AG10803 (cell line): ENCODE results near the gene PROM1.

Source experiments
- DNase-seq: peaks from one replicate; pipeline ENCODE4 v3.0.0; 2010; ENCODE audit warnings: low read depth
- H3K4me3 ChIP-seq: 2 replicates; pipeline ENCODE4 v1.5.1; 2011; ENCODE audit warnings: mild to moderate bottlenecking, low read length, control low read depth
- TF ChIP-seq, protein P1 (sequence below): conservative IDR thresholded peaks from 2 replicates; pipeline ENCODE4 v1.5.1; 2011; ENCODE audit warnings: mild to moderate bottlenecking, low read length, control low read depth, inconsistent platforms

The PROM1 gene

DNA sequence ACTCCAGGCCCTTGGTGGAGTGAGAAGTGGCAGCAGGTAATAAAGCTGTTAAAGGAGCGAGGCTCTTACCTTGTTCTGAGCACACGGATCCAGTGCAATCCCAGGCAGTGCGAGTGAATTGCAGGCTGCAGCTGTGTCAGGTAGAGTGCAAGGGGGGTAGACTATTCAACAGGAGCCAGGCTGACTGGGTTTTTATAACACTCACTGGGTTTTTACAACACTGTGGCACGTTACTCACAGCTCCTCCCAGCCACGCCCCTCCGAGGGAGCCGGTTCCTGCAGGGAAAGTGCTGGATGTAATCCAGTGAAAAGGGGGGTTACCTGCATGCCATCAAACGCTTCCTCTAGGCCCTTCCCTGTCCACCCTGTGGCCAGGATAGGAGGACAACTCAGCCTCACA, 145.6 kb downstream of the PROM1 start:
- TF ChIP-seq, protein P1, sequence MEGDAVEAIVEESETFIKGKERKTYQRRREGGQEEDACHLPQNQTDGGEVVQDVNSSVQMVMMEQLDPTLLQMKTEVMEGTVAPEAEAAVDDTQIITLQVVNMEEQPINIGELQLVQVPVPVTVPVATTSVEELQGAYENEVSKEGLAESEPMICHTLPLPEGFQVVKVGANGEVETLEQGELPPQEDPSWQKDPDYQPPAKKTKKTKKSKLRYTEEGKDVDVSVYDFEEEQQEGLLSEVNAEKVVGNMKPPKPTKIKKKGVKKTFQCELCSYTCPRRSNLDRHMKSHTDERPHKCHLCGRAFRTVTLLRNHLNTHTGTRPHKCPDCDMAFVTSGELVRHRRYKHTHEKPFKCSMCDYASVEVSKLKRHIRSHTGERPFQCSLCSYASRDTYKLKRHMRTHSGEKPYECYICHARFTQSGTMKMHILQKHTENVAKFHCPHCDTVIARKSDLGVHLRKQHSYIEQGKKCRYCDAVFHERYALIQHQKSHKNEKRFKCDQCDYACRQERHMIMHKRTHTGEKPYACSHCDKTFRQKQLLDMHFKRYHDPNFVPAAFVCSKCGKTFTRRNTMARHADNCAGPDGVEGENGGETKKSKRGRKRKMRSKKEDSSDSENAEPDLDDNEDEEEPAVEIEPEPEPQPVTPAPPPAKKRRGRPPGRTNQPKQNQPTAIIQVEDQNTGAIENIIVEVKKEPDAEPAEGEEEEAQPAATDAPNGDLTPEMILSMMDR: no peak
- no peak for DNase-seq
- H3K4me3 ChIP-seq: no peak overlapping the region

DNA sequence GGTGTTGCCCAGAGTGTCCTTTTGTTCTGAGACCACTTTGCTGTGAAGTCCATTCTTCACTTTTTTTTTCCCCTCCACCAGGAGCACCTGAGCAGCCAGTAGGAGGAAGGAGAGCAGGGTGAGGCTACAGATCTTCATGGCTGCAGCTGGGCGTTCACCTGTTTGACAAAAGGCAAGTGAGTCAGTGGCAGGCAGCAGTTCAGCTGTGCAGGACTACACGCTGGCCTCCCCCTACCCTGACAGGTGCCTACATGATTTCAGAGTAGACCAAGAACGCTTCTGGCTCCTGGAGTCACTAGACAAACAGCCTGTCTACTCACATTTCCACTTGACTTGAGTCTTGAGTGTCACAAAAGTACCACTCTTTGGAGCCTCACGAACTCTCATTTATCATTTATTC, 147.3 kb downstream of the PROM1 start:
- no peak overlapping the region for H3K4me3 ChIP-seq
- TF ChIP-seq, protein P1: no peak
- no peak for DNase-seq

DNA sequence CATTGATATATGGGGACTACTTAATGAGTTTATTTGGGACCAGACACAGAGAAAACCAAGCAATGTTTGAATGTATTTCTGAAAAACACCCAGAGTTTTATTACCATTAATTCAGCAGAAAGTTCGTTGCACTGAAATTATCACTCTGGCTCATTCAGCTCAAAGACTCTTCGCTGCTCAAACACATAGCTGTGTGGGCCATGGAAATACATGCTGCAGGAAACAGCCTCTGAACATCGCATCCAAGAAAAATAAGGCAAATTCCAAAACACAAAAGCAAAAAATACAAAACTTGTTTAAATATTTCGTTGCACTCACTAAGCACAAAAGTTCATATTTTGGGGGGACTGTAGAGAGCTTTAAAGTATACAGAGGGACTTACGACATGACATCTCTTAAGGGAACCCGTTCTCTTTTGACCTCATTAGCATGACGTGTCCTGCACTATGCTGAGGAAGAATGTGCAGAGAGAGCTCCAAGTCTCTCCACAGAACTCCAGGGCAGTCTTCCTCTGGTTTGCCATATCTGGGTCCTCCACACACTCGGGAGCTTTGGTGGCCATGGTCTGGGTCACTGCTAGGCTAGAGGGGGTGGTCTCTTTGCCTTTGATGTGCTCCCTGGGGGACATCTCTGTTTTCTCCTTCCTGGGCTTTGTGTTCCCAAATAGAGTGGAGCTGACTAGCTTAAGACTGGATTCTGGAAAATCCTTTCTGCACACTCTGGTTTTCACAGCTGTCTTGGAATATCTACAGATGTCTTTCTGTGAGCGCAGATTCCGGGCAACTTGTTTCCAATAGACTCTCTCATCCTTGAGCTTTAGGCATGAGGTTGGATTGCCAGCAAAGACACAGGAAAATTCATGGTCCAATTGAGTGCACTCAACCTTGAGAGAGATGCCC, 148.1 kb downstream of the PROM1 start:
- H3K4me3 ChIP-seq: no peak overlapping the region
- TF ChIP-seq, protein P1: no peak
- DNase-seq: no peak

DNA sequence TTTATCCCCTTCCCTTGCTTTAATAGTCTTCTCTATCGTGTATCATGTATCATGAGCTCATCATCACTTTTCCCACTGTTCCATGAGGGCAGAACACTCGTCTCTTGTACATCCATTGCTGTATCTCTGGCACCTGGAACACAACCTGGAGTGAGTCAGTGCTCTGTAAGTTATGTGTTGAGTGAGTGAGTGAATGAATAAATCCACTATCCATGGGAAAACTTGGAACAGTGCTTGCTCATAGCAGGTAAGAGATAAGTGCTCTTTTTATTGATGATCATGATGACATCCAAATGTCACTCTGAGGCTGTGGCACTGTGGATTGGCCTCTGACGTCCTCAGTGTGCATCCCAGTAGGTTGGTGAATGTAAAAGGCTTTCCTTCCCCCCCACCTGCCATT, 149.6 kb downstream of the PROM1 start:
- TF ChIP-seq, protein P1: no peak

DNA sequence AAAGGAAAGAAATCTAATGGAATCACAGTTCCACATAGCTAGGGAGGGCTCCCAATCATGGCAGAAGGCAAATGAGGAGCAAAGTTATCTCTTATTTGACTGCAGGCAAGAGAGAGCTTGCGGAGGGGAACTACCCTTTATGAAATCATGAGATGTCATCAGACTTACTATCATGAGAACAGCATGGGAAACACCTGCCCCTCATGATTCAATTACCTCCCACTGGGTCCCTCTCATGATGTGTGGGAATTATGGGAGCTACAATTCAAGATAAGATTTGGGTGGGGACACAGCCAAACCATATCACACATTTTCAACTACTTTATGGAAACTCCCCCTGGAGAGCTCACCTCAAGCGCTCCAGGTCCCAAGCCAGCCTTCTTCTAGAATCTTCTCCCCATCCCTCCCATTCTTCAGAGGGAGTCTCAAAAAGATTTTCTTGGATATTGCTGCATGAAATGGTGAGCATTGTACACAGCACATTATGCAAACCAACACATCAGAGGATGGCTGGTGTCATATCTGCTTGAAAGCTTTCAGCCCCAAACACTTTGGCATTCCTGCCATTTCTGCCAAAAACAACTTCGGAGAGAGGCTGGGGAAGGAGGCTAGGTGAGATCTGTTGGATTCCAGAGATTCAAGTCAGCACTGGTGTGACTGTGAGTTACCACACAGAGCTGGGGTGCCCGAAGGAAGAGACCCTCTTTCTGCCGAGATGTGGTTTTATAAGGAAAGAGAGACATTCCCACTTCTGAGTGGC, 152.2 kb downstream of the PROM1 start:
- TF ChIP-seq, protein P1: no peak
- no peak for DNase-seq
- H3K4me3 ChIP-seq: no peak overlapping the region

More for the DNA sequence above, 149.6 kb downstream of the PROM1 start:
- DNase-seq: no peak
- H3K4me3 ChIP-seq: no peak overlapping the region

DNA sequence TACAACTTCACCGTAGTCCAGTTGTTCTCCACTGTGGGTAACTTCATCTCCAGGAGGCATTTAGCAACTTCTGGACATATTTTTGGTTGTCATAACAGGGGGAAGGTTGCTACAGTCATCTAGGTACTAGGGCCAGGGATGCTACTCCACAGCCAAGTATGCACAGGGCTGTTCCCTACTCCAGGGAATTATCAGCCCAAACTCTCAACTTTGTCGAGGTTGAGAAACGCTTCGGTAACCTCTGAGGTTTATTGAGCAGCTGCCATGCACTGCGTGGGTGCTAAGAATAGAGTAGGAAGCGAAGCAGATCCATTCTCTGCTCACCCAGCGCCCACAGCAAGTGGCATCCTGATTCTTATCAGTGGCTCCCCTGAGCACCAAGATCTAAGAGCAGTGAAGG, 153.5 kb downstream of the PROM1 start:
- no peak for DNase-seq

More for the DNA sequence above, 153.5 kb downstream of the PROM1 start:
- H3K4me3 ChIP-seq: no peak overlapping the region
- TF ChIP-seq, protein P1: no peak
